ENCODE data around the gene SPAG5.
"Not testable (repeated sequence)": the region's sequence is repeated elsewhere in the genome, so short reads cannot be mapped to it uniquely, and the experiment has no call there.

DNA sequence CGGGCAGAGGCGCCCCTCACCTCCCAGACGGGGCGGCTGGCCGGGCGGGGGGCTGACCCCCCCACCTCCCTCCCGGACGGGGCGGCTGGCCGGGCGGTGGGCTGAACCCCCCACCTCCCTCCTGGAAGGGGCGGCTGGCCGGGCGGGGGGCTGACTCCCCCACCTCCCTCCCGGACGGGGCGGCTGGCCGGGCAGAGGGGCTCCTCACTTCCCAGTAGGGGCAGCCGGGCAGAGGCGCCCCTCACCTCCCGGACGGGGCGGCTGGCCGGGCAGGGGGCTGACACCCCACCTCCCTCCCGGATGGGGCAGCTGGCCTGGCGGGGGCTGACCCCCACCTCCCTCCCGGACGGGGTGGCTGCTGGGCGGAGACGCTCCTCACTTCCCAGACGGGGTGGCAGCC, 5.2 kb upstream of the SPAG5 start:
- not testable (repeated sequence) for TF ChIP-seq EP300 (IDR thresholded peaks at IDR 0.05; ENCODE audit: borderline replicate concordance in 1 of 2, control insufficient read depth in 1 of 2, low read depth in 2 of 2, low read length in 2 of 2); MAX (IDR thresholded peaks at IDR 0.05; ENCODE audit: low read depth, low read length); POLR2A (IDR thresholded peaks at IDR 0.05; ENCODE audit: low read depth, low read length); CBFB (IDR thresholded peaks at IDR 0.05; ENCODE audit: low read depth); ESRRA (IDR thresholded peaks at IDR 0.05; ENCODE audit: low read length); DPF2 (IDR thresholded peaks at IDR 0.05)
- TF ChIP-seq, protein P1, sequence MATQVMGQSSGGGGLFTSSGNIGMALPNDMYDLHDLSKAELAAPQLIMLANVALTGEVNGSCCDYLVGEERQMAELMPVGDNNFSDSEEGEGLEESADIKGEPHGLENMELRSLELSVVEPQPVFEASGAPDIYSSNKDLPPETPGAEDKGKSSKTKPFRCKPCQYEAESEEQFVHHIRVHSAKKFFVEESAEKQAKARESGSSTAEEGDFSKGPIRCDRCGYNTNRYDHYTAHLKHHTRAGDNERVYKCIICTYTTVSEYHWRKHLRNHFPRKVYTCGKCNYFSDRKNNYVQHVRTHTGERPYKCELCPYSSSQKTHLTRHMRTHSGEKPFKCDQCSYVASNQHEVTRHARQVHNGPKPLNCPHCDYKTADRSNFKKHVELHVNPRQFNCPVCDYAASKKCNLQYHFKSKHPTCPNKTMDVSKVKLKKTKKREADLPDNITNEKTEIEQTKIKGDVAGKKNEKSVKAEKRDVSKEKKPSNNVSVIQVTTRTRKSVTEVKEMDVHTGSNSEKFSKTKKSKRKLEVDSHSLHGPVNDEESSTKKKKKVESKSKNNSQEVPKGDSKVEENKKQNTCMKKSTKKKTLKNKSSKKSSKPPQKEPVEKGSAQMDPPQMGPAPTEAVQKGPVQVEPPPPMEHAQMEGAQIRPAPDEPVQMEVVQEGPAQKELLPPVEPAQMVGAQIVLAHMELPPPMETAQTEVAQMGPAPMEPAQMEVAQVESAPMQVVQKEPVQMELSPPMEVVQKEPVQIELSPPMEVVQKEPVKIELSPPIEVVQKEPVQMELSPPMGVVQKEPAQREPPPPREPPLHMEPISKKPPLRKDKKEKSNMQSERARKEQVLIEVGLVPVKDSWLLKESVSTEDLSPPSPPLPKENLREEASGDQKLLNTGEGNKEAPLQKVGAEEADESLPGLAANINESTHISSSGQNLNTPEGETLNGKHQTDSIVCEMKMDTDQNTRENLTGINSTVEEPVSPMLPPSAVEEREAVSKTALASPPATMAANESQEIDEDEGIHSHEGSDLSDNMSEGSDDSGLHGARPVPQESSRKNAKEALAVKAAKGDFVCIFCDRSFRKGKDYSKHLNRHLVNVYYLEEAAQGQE (IDR thresholded peaks at IDR 0.05; ENCODE audit: low read depth, low read length) = not testable (repeated sequence)

All from GM12878 (cell line).